GM13976 (cell line): Measurements from ENCODE around the gene NSMCE4A.

Source experiments
- DNase-seq: peaks from one replicate; pipeline ENCODE4 v3.0.0; 2012; ENCODE audit warnings: low spot score
- in situ Hi-C: fragments of 300-500 bp; cut with MboI; formaldehyde crosslinking; loops from one replicate; pipeline ENCODE4 v1.12.0; 2022; ENCODE audit warnings: low sequenced_read_pairs, mixed read lengths, inconsistent platforms; ENCODE audit not compliant: unreplicated experiment
- TF ChIP-seq, protein P1 (sequence below): IDR thresholded peaks from 2 replicates; pipeline ENCODE4 v1.5.1; 2012; ENCODE audit warnings: borderline replicate concordance, mild to moderate bottlenecking; ENCODE audit not compliant: insufficient read depth; ENCODE audit errors: extremely low read depth, missing control alignments, control extremely low read depth

The NSMCE4A gene

DNA sequence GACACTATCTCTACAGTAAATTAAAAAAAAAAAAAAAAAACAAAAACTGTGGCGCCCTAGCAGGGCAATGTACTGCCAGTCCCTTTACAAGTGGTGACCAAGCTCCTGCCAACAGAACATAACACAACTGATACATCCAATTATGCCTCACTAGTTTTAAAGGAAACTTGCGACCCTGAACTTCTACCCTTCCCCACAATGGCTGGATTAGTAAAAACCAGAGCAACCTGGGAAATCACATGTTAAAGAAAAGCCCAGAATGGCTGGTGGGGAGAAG lies 63.7 kb downstream of the NSMCE4A start:
- DNase-seq = no peak
- in situ Hi-C loops = no loop called here
- TF ChIP-seq, protein P1, sequence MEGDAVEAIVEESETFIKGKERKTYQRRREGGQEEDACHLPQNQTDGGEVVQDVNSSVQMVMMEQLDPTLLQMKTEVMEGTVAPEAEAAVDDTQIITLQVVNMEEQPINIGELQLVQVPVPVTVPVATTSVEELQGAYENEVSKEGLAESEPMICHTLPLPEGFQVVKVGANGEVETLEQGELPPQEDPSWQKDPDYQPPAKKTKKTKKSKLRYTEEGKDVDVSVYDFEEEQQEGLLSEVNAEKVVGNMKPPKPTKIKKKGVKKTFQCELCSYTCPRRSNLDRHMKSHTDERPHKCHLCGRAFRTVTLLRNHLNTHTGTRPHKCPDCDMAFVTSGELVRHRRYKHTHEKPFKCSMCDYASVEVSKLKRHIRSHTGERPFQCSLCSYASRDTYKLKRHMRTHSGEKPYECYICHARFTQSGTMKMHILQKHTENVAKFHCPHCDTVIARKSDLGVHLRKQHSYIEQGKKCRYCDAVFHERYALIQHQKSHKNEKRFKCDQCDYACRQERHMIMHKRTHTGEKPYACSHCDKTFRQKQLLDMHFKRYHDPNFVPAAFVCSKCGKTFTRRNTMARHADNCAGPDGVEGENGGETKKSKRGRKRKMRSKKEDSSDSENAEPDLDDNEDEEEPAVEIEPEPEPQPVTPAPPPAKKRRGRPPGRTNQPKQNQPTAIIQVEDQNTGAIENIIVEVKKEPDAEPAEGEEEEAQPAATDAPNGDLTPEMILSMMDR = no peak

DNA sequence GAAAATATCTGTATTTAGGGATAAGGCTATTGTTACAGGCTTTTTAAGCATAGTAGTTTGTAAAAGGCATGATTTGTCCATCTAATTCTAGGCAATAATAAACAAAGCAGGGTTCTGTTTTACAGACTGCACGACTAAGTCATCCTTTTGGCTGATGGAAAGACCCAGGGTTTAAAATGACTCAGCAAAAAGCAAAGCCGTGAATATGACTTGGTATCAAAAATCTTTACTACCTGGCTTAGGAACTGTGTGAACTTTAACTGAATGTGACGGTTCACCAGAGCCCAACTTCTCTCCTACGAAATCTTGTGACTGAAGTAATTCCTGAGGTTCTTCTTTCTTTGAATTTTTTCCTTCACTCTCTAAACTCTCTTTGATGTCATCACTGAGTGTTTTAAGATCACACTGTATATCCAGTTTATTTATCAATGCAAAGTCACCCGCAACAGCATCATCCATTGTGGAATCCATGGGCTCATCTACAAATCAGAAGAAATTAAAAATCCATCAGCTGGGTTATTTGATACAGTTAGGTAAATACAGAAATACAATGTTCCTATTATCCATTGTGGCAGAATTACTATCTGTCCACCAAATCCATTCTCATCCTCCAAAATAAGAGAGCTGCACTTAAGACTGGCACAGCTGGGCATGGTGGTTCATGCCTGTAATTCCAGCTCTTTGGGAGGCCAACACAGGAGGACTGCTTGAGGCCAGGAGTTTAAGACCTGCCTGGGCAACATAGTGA lies 64.2 kb downstream of the NSMCE4A start:
- DNase-seq = peak; percentile 51
- in situ Hi-C loops = no loop called here

More for the DNA sequence above, 64.2 kb downstream of the NSMCE4A start:
- TF ChIP-seq, protein P1 = no peak
